RWPE2 (cell line): ENCODE measurements around the gene DENND5A.

Source experiments
- ATAC-seq: fragments of 200-7000 bp; cut with Tn5 transposase; 3 replicates; pipeline ENCODE4 v1.9.1; 2021; ENCODE audit warnings: low read depth
- DNase-seq: peaks from one replicate; pipeline ENCODE4 v3.0.0-alpha.2; 2020; ENCODE audit warnings: low spot score
- H3K27ac ChIP-seq: fragments of 450-650 bp; 2 replicates; pipeline ENCODE4 v1.5.1; 2017; ENCODE audit warnings: mild to moderate bottlenecking; ENCODE audit not compliant: poor library complexity, severe bottlenecking
- H3K27me3 ChIP-seq: fragments of 250-450 bp; sonication (Bioruptor Pico); 2 replicates; pipeline ENCODE4 v1.5.1; 2021; ENCODE audit warnings: mild to moderate bottlenecking, moderate library complexity; ENCODE audit not compliant: insufficient read depth, poor library complexity, severe bottlenecking
- H3K36me3 ChIP-seq: fragments of 250-450 bp; sonication (Bioruptor Pico); 2 replicates; pipeline ENCODE4 v1.5.1; 2020; ENCODE audit warnings: low read depth, mild to moderate bottlenecking, moderate library complexity
- H3K4me1 ChIP-seq: fragments of 250-450 bp; sonication (Bioruptor Pico); 2 replicates; pipeline ENCODE4 v1.5.1; 2021; ENCODE audit warnings: mild to moderate bottlenecking, moderate library complexity; ENCODE audit not compliant: insufficient read depth, poor library complexity, severe bottlenecking
- H3K4me3 ChIP-seq: fragments of 250-450 bp; sonication (Bioruptor Pico); 2 replicates; pipeline ENCODE4 v1.5.1; 2021; ENCODE audit warnings: mild to moderate bottlenecking, moderate library complexity; ENCODE audit not compliant: severe bottlenecking
- H3K9me3 ChIP-seq: fragments of 250-450 bp; sonication (Bioruptor Pico); 2 replicates; pipeline ENCODE4 v1.5.1; 2021; ENCODE audit warnings: mild to moderate bottlenecking, moderate library complexity; ENCODE audit not compliant: severe bottlenecking
- CTCF ChIP-seq: fragments of 450-650 bp; IDR thresholded peaks from one replicate; pipeline ENCODE4 v1.5.1; 2017; ENCODE audit warnings: mild to moderate bottlenecking, moderate library complexity; ENCODE audit not compliant: poor library complexity, severe bottlenecking

Gene DENND5A

GRCh38 chr11:9143721-9144120 lies 121.4 kb downstream of the DENND5A start:
- ATAC-seq (no peak), DNase-seq (no peak)
- Histone ChIP-seq H3K4me1 (peaks cover 21% of the 10 kb centered on the region), H3K27ac (no peak overlapping the region), H3K27me3 (no peaks in the 10 kb centered on the region), H3K4me3 (no peak overlapping the region), H3K36me3 (peaks cover 55% of the 10 kb centered on the region), H3K9me3 (no peaks in the 10 kb centered on the region)
- no peak for TF ChIP-seq CTCF

- Histone ChIP-seq H3K4me1 (peaks cover 30% of the 10 kb centered on the region), H3K36me3 (peaks cover 60% of the 10 kb centered on the region), H3K9me3 (no peaks in the 10 kb centered on the region), H3K4me3 (no peak overlapping the region), H3K27ac (no peak overlapping the region), H3K27me3 (no peaks in the 10 kb centered on the region)
- TF ChIP-seq CTCF: no peak
- ATAC-seq: no peak
- DNase-seq: no peak
Observed at GRCh38 chr11:9142732-9143131, 122.4 kb downstream of the DENND5A start.

GRCh38 chr11:9141186-9141585 lies 124.0 kb downstream of the DENND5A start:
- no peak for TF ChIP-seq CTCF
- H3K36me3 ChIP-seq: peaks cover 60% of the 10 kb centered on the region
- no peaks in the 10 kb centered on the region for H3K9me3 ChIP-seq
- DNase-seq: no peak
- peaks cover 30% of the 10 kb centered on the region for H3K4me1 ChIP-seq
- no peak overlapping the region for H3K27ac ChIP-seq
- H3K27me3 ChIP-seq: no peaks in the 10 kb centered on the region
- H3K4me3 ChIP-seq: no peak overlapping the region
- ATAC-seq: no peak

GRCh38 chr11:9139628-9140357 lies 125.4 kb downstream of the DENND5A start:
- TF ChIP-seq CTCF: no peak
- Histone ChIP-seq H3K4me1 (peaks cover 24% of the 10 kb centered on the region), H3K4me3 (no peak overlapping the region), H3K9me3 (no peaks in the 10 kb centered on the region), H3K36me3 (peaks cover 54% of the 10 kb centered on the region), H3K27me3 (no peaks in the 10 kb centered on the region), H3K27ac (peak overlapping the region; percentile 55)
- DNase-seq (no peak), ATAC-seq (no peak)
